Measurements from ENCODE around the gene PHLDB2. TPM values are rescaled to one million over a fixed set of nuclear protein-coding genes. Genes with fewer than 3 reads are reported as not detected.

The PHLDB2 gene
- total RNA-seq, 2 donors from 2014 or later, result 20.2 to 48.1 TPM

GRCh38 chr3:111857474-111857873 lies 1.6 kb upstream of the PHLDB2 start:
- no peaks in the 10 kb centered on the region for H3K9me3 ChIP-seq
- H3K36me3 ChIP-seq, result no peaks in the 10 kb centered on the region
- peaks cover 0 to 18% of the 10 kb centered on the region in 2 donors for H3K4me1 ChIP-seq
- no peak overlapping the region for H3K4me3 ChIP-seq
- no peaks in the 10 kb centered on the region for H3K27me3 ChIP-seq
- TF ChIP-seq CTCF (IDR thresholded peaks at IDR 0.05), result no peak
- DNase-seq (ENCODE audit: low spot score), result no peak
- H3K27ac ChIP-seq, result no peak overlapping the region

- H3K27me3 ChIP-seq, result no peaks in the 10 kb centered on the region
- no peaks in the 10 kb centered on the region for H3K9me3 ChIP-seq
- no peak for TF ChIP-seq CTCF (IDR thresholded peaks at IDR 0.05)
- peak overlapping the region in 1 of 2 donors; percentile 93 for H3K27ac ChIP-seq
- no peak for DNase-seq (ENCODE audit: low spot score)
- H3K36me3 ChIP-seq, result no peaks in the 10 kb centered on the region
- H3K4me3 ChIP-seq, result peak overlapping the region; percentile 79 to 88
- H3K4me1 ChIP-seq, result peaks cover 0 to 30% of the 10 kb centered on the region in 2 donors
These were observed 423 bp upstream of the PHLDB2 start for GRCh38 chr3:111858642-111859041.

GRCh38 chr3:111859974-111860859 lies 1.2 kb downstream of the PHLDB2 start:
- Histone ChIP-seq H3K27ac (peak overlapping the region; percentile 92 to 93), H3K4me3 (peak overlapping the region; percentile 79 to 88), H3K9me3 (no peaks in the 10 kb centered on the region), H3K27me3 (no peaks in the 10 kb centered on the region), H3K36me3 (no peaks in the 10 kb centered on the region), H3K4me1 (peaks cover 0 to 46% of the 10 kb centered on the region in 2 donors)
- DNase-seq (ENCODE audit: low spot score), result peak; percentile 90
- TF ChIP-seq CTCF (IDR thresholded peaks at IDR 0.05), result peak; percentile 31 to 68

GRCh38 chr3:111861391-111861790 lies 2.3 kb downstream of the PHLDB2 start:
- no peak for TF ChIP-seq CTCF (IDR thresholded peaks at IDR 0.05)
- H3K4me3 ChIP-seq, result peak overlapping the region; percentile 79 to 88
- DNase-seq (ENCODE audit: low spot score), result no peak
- H3K4me1 ChIP-seq, result peaks cover 0 to 56% of the 10 kb centered on the region in 2 donors
- H3K36me3 ChIP-seq, result no peaks in the 10 kb centered on the region
- H3K27ac ChIP-seq, result peak overlapping the region; percentile 92 to 93
- no peaks in the 10 kb centered on the region for H3K9me3 ChIP-seq
- no peaks in the 10 kb centered on the region for H3K27me3 ChIP-seq

GRCh38 chr3:111862415-111862814 lies 3.4 kb downstream of the PHLDB2 start:
- H3K4me3 ChIP-seq, result no peak overlapping the region

More at GRCh38 chr3:111862415-111862814, 3.4 kb downstream of the PHLDB2 start:
- Histone ChIP-seq H3K27ac (peak overlapping the region; percentile 92 to 93), H3K27me3 (no peaks in the 10 kb centered on the region), H3K36me3 (no peaks in the 10 kb centered on the region), H3K4me1 (peaks cover 0 to 59% of the 10 kb centered on the region in 2 donors), H3K9me3 (no peaks in the 10 kb centered on the region)
- no peak for TF ChIP-seq CTCF (IDR thresholded peaks at IDR 0.05)
- DNase-seq (ENCODE audit: low spot score), result no peak
